Measurements from ENCODE around the gene RNF111. TPM values are rescaled to one million over a fixed set of nuclear protein-coding genes. Genes with fewer than 3 reads are reported as not detected.

Gene RNF111
- total RNA-seq, 1 donor from 2014 or later, result 20.3 TPM

DNA sequence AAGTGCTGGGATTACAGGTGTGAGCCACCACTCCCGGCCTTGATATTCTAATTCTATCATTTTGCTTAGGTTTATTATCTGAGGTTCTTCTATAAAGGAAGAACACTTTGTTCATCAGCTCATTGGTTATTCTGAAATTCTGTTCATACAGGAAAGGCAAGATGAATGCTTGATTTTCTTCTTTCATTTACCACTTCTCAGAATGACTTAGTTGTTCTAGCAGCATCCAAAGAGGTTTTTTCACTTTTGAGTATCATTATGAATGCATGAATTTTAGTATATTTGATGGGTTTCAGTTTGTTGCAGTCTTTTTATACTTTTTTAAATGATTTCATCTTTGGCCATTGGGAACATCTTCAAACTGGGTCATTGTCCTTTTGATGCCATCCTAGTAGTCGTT is 51.8 kb downstream of the RNF111 start:
- Histone ChIP-seq H3K36me3 (peaks cover 23% of the 10 kb centered on the region), H3K27ac (replicated peaks) (no peak overlapping the region), H3K9me3 (replicated peaks) (no peaks in the 10 kb centered on the region), H3K4me3 (no peak overlapping the region), H3K27me3 (ENCODE audit: low read depth) (no peaks in the 10 kb centered on the region), H3K4me1 (peaks cover 23% of the 10 kb centered on the region)
- TF ChIP-seq, protein P1, sequence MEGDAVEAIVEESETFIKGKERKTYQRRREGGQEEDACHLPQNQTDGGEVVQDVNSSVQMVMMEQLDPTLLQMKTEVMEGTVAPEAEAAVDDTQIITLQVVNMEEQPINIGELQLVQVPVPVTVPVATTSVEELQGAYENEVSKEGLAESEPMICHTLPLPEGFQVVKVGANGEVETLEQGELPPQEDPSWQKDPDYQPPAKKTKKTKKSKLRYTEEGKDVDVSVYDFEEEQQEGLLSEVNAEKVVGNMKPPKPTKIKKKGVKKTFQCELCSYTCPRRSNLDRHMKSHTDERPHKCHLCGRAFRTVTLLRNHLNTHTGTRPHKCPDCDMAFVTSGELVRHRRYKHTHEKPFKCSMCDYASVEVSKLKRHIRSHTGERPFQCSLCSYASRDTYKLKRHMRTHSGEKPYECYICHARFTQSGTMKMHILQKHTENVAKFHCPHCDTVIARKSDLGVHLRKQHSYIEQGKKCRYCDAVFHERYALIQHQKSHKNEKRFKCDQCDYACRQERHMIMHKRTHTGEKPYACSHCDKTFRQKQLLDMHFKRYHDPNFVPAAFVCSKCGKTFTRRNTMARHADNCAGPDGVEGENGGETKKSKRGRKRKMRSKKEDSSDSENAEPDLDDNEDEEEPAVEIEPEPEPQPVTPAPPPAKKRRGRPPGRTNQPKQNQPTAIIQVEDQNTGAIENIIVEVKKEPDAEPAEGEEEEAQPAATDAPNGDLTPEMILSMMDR (IDR thresholded peaks at IDR 0.05; ENCODE audit: borderline replicate concordance), result no peak
- DNase-seq, result no peak
- intact Hi-C loops (cut with micrococcal nuclease), result no loop called here

DNA sequence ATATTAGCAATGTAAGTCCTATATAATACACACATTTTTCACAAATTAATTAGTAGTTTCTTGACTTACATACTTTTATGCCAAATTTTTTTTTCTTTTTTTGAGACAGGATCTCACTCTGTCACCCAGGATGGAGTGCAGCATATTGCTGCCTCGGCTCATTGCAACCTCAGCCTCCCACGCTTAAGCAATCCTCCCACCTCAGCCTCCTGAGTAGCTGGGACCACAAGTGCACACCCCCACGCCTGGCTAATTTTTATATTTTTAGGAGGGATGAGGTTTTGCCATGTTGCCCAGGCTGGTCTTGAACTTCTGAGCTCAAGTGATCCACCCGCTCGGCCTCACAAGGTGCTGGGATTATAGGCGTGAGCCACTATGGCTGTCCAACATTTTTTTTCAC is 54.6 kb downstream of the RNF111 start:
- DNase-seq, result no peak
- peaks cover 28% of the 10 kb centered on the region for H3K4me1 ChIP-seq
- H3K27me3 ChIP-seq (ENCODE audit: low read depth), result no peaks in the 10 kb centered on the region
- TF ChIP-seq, protein P1 (IDR thresholded peaks at IDR 0.05; ENCODE audit: borderline replicate concordance), result no peak
- intact Hi-C loops (cut with micrococcal nuclease), result no loop called here
- H3K4me3 ChIP-seq, result no peak overlapping the region
- H3K9me3 ChIP-seq (replicated peaks), result no peaks in the 10 kb centered on the region
- peaks cover 13% of the 10 kb centered on the region for H3K36me3 ChIP-seq
- no peak overlapping the region for H3K27ac ChIP-seq (replicated peaks)

DNA sequence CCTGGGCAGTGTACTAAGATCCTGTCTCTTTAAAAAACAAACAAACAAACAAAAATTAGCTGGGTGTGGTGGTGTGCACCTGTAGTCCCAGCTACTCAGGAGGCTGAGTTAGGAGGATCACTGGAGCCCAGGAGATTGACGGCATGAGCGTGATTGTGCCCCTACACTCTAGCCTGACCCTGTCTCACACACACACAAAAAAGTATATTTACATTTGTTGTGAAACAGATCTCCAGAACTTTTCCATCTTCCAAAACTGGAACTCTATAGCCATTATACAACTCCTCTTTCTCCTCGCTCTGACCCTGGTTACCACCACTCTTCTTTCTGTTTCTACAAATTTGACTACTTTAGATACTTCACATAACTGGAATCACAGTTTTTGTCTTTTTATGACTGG is 61.4 kb downstream of the RNF111 start:
- no peak overlapping the region for H3K4me3 ChIP-seq
- intact Hi-C loops (cut with micrococcal nuclease), result no loop called here

DNA sequence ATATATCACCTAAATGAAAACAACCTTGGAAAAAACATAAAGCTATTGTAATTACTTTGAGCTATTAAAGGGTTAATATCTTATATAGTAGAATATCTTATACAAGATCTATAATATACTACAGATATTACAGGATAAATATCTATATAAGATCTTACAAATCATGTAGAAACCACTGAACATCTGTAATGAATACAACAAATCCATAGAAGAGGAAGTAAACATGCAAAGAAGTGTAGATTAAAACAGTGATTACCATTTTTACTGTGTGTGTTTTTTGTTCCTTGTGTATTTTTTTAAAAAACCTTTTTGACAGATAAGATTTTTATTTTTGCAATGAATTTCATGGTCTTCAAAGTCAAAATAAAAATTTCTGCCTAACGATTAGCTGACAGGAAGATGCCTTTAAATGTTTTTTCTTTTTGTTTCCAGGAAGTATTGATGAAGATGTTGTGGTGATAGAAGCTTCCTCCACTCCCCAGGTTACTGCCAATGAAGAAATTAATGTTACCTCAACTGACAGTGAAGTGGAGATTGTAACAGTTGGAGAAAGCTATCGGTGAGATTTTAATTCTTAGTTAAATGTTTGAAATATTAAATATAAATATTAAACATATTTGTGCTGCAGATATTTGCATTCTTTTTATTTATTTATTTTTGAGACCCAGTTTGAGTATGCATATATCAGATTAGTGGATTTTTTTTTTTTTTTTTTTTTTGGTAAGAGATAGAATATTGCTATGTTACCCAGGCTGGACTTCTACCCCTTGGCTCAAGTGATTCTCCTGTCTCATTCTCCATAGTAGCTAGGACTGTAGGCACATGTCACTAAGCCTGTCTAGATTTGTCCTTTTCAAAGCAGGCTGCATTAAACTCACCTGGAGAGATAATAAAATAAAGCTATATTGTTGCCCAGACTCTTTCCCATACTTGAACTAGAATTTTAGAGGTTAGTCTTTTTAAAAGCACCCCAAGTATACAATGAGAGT is 64.7 kb downstream of the RNF111 start:
- no peaks in the 10 kb centered on the region for H3K27me3 ChIP-seq (ENCODE audit: low read depth)
- peaks cover 44% of the 10 kb centered on the region for H3K36me3 ChIP-seq
- H3K9me3 ChIP-seq (replicated peaks), result no peaks in the 10 kb centered on the region
- H3K4me3 ChIP-seq, result no peak overlapping the region
- TF ChIP-seq, protein P1 (IDR thresholded peaks at IDR 0.05; ENCODE audit: borderline replicate concordance), result no peak
- no peak for DNase-seq
- H3K4me1 ChIP-seq, result no peaks in the 10 kb centered on the region
- intact Hi-C loops (cut with micrococcal nuclease), result no loop called here
- no peak overlapping the region for H3K27ac ChIP-seq (replicated peaks)

More for the DNA sequence above, 61.4 kb downstream of the RNF111 start:
- TF ChIP-seq, protein P1 (IDR thresholded peaks at IDR 0.05; ENCODE audit: borderline replicate concordance), result no peak
- Histone ChIP-seq H3K27ac (replicated peaks) (no peak overlapping the region), H3K4me1 (peaks cover 11% of the 10 kb centered on the region), H3K9me3 (replicated peaks) (no peaks in the 10 kb centered on the region), H3K27me3 (ENCODE audit: low read depth) (no peaks in the 10 kb centered on the region), H3K36me3 (peaks cover 18% of the 10 kb centered on the region)
- no peak for DNase-seq

DNA sequence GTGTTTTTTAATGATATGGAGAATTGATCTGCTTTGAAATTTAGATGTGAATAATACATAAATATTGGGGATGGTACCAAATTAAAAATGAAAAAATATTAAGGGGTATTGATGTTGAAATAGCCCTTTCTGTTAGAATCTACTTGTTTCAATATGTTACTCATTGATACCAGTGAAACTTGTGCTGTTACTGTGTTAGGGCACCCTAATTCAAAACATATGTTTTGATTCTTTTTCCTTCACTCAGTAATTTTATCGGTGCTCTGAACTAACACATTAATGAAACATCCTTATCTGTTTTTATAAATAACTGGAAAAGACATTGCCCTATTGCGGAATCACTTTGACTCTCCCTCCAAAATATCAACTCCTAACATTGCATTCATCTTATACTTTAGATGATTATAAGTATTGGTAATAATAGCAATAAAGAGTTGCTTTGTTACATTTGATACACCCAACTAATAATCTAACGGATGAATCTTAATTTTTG is 65.5 kb downstream of the RNF111 start:
- no peak for DNase-seq
- intact Hi-C loops (cut with micrococcal nuclease), result no loop called here
- Histone ChIP-seq H3K27ac (replicated peaks) (no peak overlapping the region), H3K9me3 (replicated peaks) (no peaks in the 10 kb centered on the region), H3K27me3 (ENCODE audit: low read depth) (no peaks in the 10 kb centered on the region), H3K4me1 (no peaks in the 10 kb centered on the region), H3K36me3 (peaks cover 47% of the 10 kb centered on the region), H3K4me3 (no peak overlapping the region)
- TF ChIP-seq, protein P1 (IDR thresholded peaks at IDR 0.05; ENCODE audit: borderline replicate concordance), result no peak

Measured in left ventricle myocardium inferior (tissue), 1 donor.